SK-N-SH (cell line): ENCODE results near the gene BMPR1B. TPM values are rescaled to one million over a fixed set of nuclear protein-coding genes. Genes with fewer than 3 reads are reported as not detected.

ENCODE experiments used
- CTCF ChIA-PET: fragments of 300-600, 350-600 bp; formaldehyde crosslinking; extraction: SDS; loops from one replicate; lab custom pipeline; 2021; lab: Yijun Ruan, JAX
- POLR2A ChIA-PET: fragments of 350-600 bp; sonication (Branson Sonifier 250); formaldehyde crosslinking; extraction: SDS; loops from one replicate; lab custom pipeline; 2020; ENCODE audit warnings: antibody characterized with exemption, inconsistent platforms; lab: Yijun Ruan, JAX
- DNase-seq: peaks from one replicate; pipeline ENCODE4 v3.0.0; 2012
- H2AFZ ChIP-seq: fragments of 200-600 bp; sonication (generic); 2 replicates; pipeline ENCODE4 v1.8.1; 2016; ENCODE audit warnings: antibody characterized with exemption, mild to moderate bottlenecking, low read depth
- H3F3A ChIP-seq: fragments of 200-600 bp; sonication (generic); replicated peaks from 2 replicates; pipeline ENCODE3; 2016; ENCODE audit warnings: antibody characterized with exemption, mild to moderate bottlenecking; ENCODE audit not compliant: insufficient read depth
- H3K27ac ChIP-seq, 2 experiments: fragments of 200-500 bp in 1 of 2; fragments of 200-600 bp in 1 of 2; sonication (Bioruptor generic) in 1 of 2; sonication (generic), shearing (Covaris generic) in 1 of 2; 2 replicates each; pipeline versions ENCODE4 v1.5.1 to v1.6.1; 2014 to 2016; ENCODE audit warnings: low read depth in 2 of 2, inconsistent platforms in 1 of 2, low read length in 1 of 2, mild to moderate bottlenecking in 1 of 2, mixed read lengths in 1 of 2
- H3K27me3 ChIP-seq: fragments of 200-600 bp; sonication (generic), shearing (Covaris generic); 2 replicates; pipeline ENCODE4 v1.6.1; 2016; ENCODE audit warnings: mixed run types; ENCODE audit not compliant: insufficient read depth
- H3K36me3 ChIP-seq, 2 experiments: fragments of 200-500 bp in 1 of 2; fragments of 200-600 bp in 1 of 2; sonication (Bioruptor generic) in 1 of 2; sonication (generic) in 1 of 2; replicated peaks in 1 of 2; 2 replicates each; pipeline versions ENCODE3 to v1.5.1; 2014 to 2016; ENCODE audit warnings: low read length in 1 of 2, mild to moderate bottlenecking in 1 of 2; ENCODE audit not compliant: insufficient read depth in 2 of 2, control insufficient read depth in 1 of 2
- H3K4me1 ChIP-seq, 2 experiments: fragments of 200-500 bp in 1 of 2; fragments of 200-600 bp in 1 of 2; sonication (Bioruptor generic) in 1 of 2; sonication (generic), shearing (Covaris generic) in 1 of 2; 2 replicates each; pipeline versions ENCODE4 v1.5.1 to v1.6.1; 2014 to 2016; ENCODE audit warnings: low read depth in 1 of 2, low read length in 1 of 2, mixed run types in 1 of 2; ENCODE audit not compliant: insufficient read depth in 2 of 2, control insufficient read depth in 1 of 2
- H3K4me2 ChIP-seq: fragments of 200-600 bp; sonication (generic), shearing (Covaris generic); 2 replicates; pipeline ENCODE4 v1.6.1; 2017; ENCODE audit warnings: mixed run types
- H3K4me3 ChIP-seq, 2 experiments: fragments of 200-500 bp in 1 of 2; fragments of 200-600 bp in 1 of 2; sonication (Bioruptor generic) in 1 of 2; sonication (generic), shearing (Covaris generic) in 1 of 2; 2 replicates each; pipeline versions ENCODE4 v1.5.1 to v1.8.1; 2014 to 2016; ENCODE audit warnings: low read depth in 2 of 2, inconsistent platforms in 1 of 2, low read length in 1 of 2, mild to moderate bottlenecking in 1 of 2, mixed read lengths in 1 of 2, moderate library complexity in 1 of 2
- H3K79me2 ChIP-seq: fragments of 200-600 bp; sonication (generic); 2 replicates; pipeline ENCODE4 v1.8.1; 2017; ENCODE audit warnings: mild to moderate bottlenecking; ENCODE audit not compliant: insufficient read depth
- H3K9ac ChIP-seq: fragments of 200-600 bp; sonication (generic); 2 replicates; pipeline ENCODE4 v1.6.1; 2017; ENCODE audit warnings: mixed run types
- H3K9me2 ChIP-seq: fragments of 200-600 bp; sonication (generic); 2 replicates; pipeline ENCODE4 v1.6.1; 2017; ENCODE audit warnings: mixed run types
- H3K9me3 ChIP-seq: fragments of 200-600 bp; sonication (generic); 2 replicates; pipeline ENCODE4 v1.6.1; 2017; ENCODE audit warnings: mixed run types, mild to moderate bottlenecking, moderate library complexity
- H4K20me1 ChIP-seq: fragments of 200-600 bp; sonication (generic); 2 replicates; pipeline ENCODE4 v1.6.1; 2017; ENCODE audit warnings: mild to moderate bottlenecking, mixed run types; ENCODE audit not compliant: insufficient read depth
- ELF1 ChIP-seq: IDR thresholded peaks from 2 replicates; pipeline ENCODE4 v1.4.0; 2012
- EP300 ChIP-seq, 2 experiments: IDR thresholded peaks; 2 replicates each; pipeline versions ENCODE4 v1.4.0 to v1.6.1; 2012; ENCODE audit warnings: borderline replicate concordance in 1 of 2, low read depth in 1 of 2, low read length in 1 of 2
- FOXM1 ChIP-seq: IDR thresholded peaks from 2 replicates; pipeline ENCODE4 v1.4.0; 2012; ENCODE audit warnings: low read depth, mild to moderate bottlenecking
- GATA2 ChIP-seq: sonication (generic); formaldehyde crosslinking; IDR thresholded peaks from 2 replicates; pipeline ENCODE4 v1.5.0; 2020; ENCODE audit warnings: mild to moderate bottlenecking, missing genetic modification reagents
- MXI1 ChIP-seq: IDR thresholded peaks from 2 replicates; pipeline ENCODE4 v1.6.1; 2012; ENCODE audit warnings: mild to moderate bottlenecking, low read depth, low read length, improper control_type of control experiment
- RXRA ChIP-seq: IDR thresholded peaks from 2 replicates; pipeline ENCODE4 v1.4.0; 2012; ENCODE audit warnings: low read depth, mild to moderate bottlenecking, borderline replicate concordance
- TEAD4 ChIP-seq: IDR thresholded peaks from 2 replicates; pipeline ENCODE4 v1.4.0; 2012; ENCODE audit warnings: mild to moderate bottlenecking, borderline replicate concordance; ENCODE audit not compliant: insufficient read depth
- WGBS: methylation state at CpG from one replicate; pipeline ENCODE4 v1.1.6; 2017; ENCODE audit warnings: low lambda C conversion rate; 5-methylcytosine and 5-hydroxymethylcytosine counted together
- polyA plus RNA-seq, 3 experiments: library from polyadenylated mRNA; depleted of rRNA; stranded (reverse); fragments of >200 nt; gene quantifications; 2 replicates each; pipeline ENCODE4 v1.2.3, GENCODE V29; 2012
- TF ChIP-seq, protein P1 (sequence below): IDR thresholded peaks from 2 replicates; pipeline ENCODE4 v1.4.0; 2012; ENCODE audit warnings: low read depth
- TF ChIP-seq, protein P2 (sequence below): fragments of 150-350 bp; IDR thresholded peaks from 2 replicates; pipeline ENCODE4 v1.6.1; 2017; ENCODE audit warnings: antibody characterized with exemption, low read length, low read depth, borderline replicate concordance
- TF ChIP-seq, protein P3 (sequence below): fragments of 150-350 bp; IDR thresholded peaks from 2 replicates; pipeline ENCODE4 v1.6.1; 2016; ENCODE audit warnings: mild to moderate bottlenecking, low read depth, low read length
- TF ChIP-seq, protein P4 (sequence below): IDR thresholded peaks from 2 replicates; pipeline ENCODE4 v1.4.0; 2012; ENCODE audit warnings: low read depth, borderline replicate concordance

The BMPR1B gene
- polyA plus RNA-seq, 1 of the 3 experiments (the other 2 are of a cell fraction), result 0.16 TPM

DNA sequence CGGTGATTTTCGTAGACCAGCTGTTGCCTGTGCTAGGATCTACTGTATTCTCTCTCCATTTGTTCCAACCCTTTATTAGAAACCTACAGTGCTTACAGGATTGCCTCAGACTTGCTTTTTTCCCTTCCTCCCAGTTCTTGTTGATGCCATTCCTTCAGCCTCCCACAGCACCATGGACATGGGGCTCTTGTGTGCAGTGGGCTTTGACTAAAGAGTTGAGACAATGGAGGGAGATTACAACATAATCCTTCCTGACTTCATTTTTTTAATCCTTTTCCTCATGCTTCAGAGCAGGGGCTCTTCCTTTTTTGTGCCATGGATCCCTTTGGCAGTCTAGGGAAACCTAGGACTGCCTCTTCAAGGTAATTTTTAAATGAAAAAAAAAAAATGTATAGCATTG lies 92.1 kb downstream of the BMPR1B start:
- Histone ChIP-seq H4K20me1 (no peaks in the 10 kb centered on the region), H3K79me2 (no peaks in the 10 kb centered on the region), H3K27me3 (no peaks in the 10 kb centered on the region), H3K4me1 (no peaks in the 10 kb centered on the region; a peak in 1 of 4 replicates), H3K27ac (no peak overlapping the region; a peak in 1 of 4 replicates), H3F3A (no peaks in the 10 kb centered on the region), H3K4me3 (no peak overlapping the region), H2AFZ (no peak overlapping the region), H3K36me3 (no peaks in the 10 kb centered on the region), H3K4me2 (no peak overlapping the region), H3K9me2 (no peaks in the 10 kb centered on the region), H3K9me3 (no peaks in the 10 kb centered on the region), H3K9ac (no peak overlapping the region)
- ChIA-PET CTCF (no interaction called here), POLR2A (no interaction called here)
- TF ChIP-seq FOXM1 (no peak), ELF1 (no peak)
- no peak for DNase-seq
- WGBS, result 66% methylated on average over 2 of the region's 2 CpGs

DNA sequence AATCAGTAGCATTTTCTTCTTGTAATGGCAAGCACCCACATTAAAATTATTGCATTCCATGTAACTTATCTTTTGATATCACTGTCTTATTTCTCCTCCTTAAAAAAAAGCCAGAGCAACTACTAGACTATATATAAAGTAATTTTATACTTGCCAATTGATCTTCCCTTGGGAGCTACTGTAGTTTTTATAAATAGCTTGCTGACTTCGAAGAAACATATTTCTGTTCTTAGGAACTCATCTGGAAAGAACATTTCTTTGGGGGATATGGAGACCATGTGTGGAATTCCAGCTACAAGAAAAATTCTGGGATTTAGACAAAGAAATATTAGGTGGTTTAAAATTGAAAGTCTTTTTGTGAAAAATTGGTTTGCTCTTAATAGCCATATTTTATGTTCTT lies 94.9 kb downstream of the BMPR1B start:
- 54% methylated on average over 1 of the region's 1 CpG for WGBS

More for the DNA sequence above, 94.9 kb downstream of the BMPR1B start:
- Histone ChIP-seq H3K9ac (no peak overlapping the region), H3K4me2 (no peak overlapping the region), H3K27me3 (no peaks in the 10 kb centered on the region), H3K27ac (no peak overlapping the region), H3K4me3 (no peak overlapping the region), H3K36me3 (no peaks in the 10 kb centered on the region), H3K9me2 (no peaks in the 10 kb centered on the region), H3K4me1 (peaks cover 0 to 6% of the 10 kb centered on the region in 2 experiments; a peak in 2 of 4 replicates), H3K79me2 (no peaks in the 10 kb centered on the region), H4K20me1 (no peaks in the 10 kb centered on the region), H3F3A (no peaks in the 10 kb centered on the region), H2AFZ (no peak overlapping the region), H3K9me3 (no peaks in the 10 kb centered on the region)
- CTCF ChIA-PET, result interaction anchor here (0.6 to 2.1 kb wide), 2 partner anchors 168 to 231 kb away, joined by 3 to 5 read pairs; no protein-coding TSS in a partner anchor
- no peak for DNase-seq
- no peak for TF ChIP-seq RXRA
- TF ChIP-seq, protein P1, sequence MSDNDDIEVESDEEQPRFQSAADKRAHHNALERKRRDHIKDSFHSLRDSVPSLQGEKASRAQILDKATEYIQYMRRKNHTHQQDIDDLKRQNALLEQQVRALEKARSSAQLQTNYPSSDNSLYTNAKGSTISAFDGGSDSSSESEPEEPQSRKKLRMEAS, result no peak
- TF ChIP-seq, protein P2, sequence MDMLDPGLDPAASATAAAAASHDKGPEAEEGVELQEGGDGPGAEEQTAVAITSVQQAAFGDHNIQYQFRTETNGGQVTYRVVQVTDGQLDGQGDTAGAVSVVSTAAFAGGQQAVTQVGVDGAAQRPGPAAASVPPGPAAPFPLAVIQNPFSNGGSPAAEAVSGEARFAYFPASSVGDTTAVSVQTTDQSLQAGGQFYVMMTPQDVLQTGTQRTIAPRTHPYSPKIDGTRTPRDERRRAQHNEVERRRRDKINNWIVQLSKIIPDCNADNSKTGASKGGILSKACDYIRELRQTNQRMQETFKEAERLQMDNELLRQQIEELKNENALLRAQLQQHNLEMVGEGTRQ, result no peak
- TF ChIP-seq, protein P3, sequence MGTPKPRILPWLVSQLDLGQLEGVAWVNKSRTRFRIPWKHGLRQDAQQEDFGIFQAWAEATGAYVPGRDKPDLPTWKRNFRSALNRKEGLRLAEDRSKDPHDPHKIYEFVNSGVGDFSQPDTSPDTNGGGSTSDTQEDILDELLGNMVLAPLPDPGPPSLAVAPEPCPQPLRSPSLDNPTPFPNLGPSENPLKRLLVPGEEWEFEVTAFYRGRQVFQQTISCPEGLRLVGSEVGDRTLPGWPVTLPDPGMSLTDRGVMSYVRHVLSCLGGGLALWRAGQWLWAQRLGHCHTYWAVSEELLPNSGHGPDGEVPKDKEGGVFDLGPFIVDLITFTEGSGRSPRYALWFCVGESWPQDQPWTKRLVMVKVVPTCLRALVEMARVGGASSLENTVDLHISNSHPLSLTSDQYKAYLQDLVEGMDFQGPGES, result no peak
- no peak for TF ChIP-seq EP300 (IDR thresholded peaks at IDR 0.05; ENCODE audit: borderline replicate concordance in 1 of 2, low read depth in 1 of 2, low read length in 1 of 2)
- no peak for TF ChIP-seq MXI1
- TF ChIP-seq GATA2, result no peak
- TF ChIP-seq TEAD4, result no peak
- TF ChIP-seq, protein P4, sequence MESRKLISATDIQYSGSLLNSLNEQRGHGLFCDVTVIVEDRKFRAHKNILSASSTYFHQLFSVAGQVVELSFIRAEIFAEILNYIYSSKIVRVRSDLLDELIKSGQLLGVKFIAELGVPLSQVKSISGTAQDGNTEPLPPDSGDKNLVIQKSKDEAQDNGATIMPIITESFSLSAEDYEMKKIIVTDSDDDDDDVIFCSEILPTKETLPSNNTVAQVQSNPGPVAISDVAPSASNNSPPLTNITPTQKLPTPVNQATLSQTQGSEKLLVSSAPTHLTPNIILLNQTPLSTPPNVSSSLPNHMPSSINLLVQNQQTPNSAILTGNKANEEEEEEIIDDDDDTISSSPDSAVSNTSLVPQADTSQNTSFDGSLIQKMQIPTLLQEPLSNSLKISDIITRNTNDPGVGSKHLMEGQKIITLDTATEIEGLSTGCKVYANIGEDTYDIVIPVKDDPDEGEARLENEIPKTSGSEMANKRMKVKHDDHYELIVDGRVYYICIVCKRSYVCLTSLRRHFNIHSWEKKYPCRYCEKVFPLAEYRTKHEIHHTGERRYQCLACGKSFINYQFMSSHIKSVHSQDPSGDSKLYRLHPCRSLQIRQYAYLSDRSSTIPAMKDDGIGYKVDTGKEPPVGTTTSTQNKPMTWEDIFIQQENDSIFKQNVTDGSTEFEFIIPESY, result no peak
- POLR2A ChIA-PET, result no interaction called here
